T47D (cell line): ENCODE data around the gene MAFB.

Source experiments
- DNase-seq, 2 experiments: peaks; one replicate each; pipeline versions ENCODE4 v3.0.0 to v3.0.0-alpha.2; 2011 to 2012; ENCODE audit warnings: low read depth in 1 of 2, low spot score in 1 of 2
- JUND ChIP-seq: IDR thresholded peaks from 2 replicates; pipeline ENCODE4 v1.6.1; 2012; ENCODE audit warnings: low read depth
- in situ Hi-C: cut with HindIII; loops from 2 replicates; pipeline ENCODE4 v1.10.0; 2016; ENCODE audit warnings: low sequenced_read_pairs, low pct_unique_long_range_greater_than_20kb

MAFB gene

GRCh38 chr20:40639132-40639531 lies 49.9 kb downstream of the MAFB start:
- DNase-seq = no peak
- in situ Hi-C loops = no loop called here
- no peak for TF ChIP-seq JUND

- in situ Hi-C loops = no loop called here
- no peak for DNase-seq
Observed at GRCh38 chr20:40638414-40638813, 50.6 kb downstream of the MAFB start.

GRCh38 chr20:40637176-40637575 lies 51.9 kb downstream of the MAFB start:
- in situ Hi-C loops = no loop called here
- no peak for DNase-seq
- TF ChIP-seq JUND = no peak

More at GRCh38 chr20:40638414-40638813, 50.6 kb downstream of the MAFB start:
- TF ChIP-seq JUND = no peak

- no peak for TF ChIP-seq JUND
- in situ Hi-C loops = no loop called here
- DNase-seq = no peak
Observed at GRCh38 chr20:40636486-40636885, 52.5 kb downstream of the MAFB start.

GRCh38 chr20:40635971-40636370 lies 53.1 kb downstream of the MAFB start:
- in situ Hi-C loops = no loop called here
- DNase-seq = no peak
- TF ChIP-seq JUND = no peak
